Measurements from ENCODE around the gene APBA1. TPM values are rescaled to one million over a fixed set of nuclear protein-coding genes. Genes with fewer than 3 reads are reported as not detected.

Gene APBA1
- total RNA-seq, 2 donors from 2014 or later, result 6.8 to 9.5 TPM

GRCh38 chr9:69379270-69379982, 292.7 kb downstream of the APBA1 start:
- ATAC-seq (ENCODE audit: insufficient number of reproducible peaks, low FRiP score, low read depth), result no peak
- Histone ChIP-seq H3K4me3 (peak overlapping the region; percentile 47), H3K36me3 (no peaks in the 10 kb centered on the region), H3K9me3 (no peaks in the 10 kb centered on the region), H3K27ac (no peak overlapping the region), H3K4me1 (ENCODE audit: control insufficient read depth in 1 of 2, low read depth in 2 of 2) (peaks cover 0 to 31% of the 10 kb centered on the region in 2 donors), H3K27me3 (replicated peaks; ENCODE audit: insufficient read depth) (no peaks in the 10 kb centered on the region)
- TF ChIP-seq, protein P1, sequence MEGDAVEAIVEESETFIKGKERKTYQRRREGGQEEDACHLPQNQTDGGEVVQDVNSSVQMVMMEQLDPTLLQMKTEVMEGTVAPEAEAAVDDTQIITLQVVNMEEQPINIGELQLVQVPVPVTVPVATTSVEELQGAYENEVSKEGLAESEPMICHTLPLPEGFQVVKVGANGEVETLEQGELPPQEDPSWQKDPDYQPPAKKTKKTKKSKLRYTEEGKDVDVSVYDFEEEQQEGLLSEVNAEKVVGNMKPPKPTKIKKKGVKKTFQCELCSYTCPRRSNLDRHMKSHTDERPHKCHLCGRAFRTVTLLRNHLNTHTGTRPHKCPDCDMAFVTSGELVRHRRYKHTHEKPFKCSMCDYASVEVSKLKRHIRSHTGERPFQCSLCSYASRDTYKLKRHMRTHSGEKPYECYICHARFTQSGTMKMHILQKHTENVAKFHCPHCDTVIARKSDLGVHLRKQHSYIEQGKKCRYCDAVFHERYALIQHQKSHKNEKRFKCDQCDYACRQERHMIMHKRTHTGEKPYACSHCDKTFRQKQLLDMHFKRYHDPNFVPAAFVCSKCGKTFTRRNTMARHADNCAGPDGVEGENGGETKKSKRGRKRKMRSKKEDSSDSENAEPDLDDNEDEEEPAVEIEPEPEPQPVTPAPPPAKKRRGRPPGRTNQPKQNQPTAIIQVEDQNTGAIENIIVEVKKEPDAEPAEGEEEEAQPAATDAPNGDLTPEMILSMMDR (IDR thresholded peaks at IDR 0.05), result no peak
- DNase-seq (ENCODE audit: low spot score), result no peak

- ATAC-seq (ENCODE audit: insufficient number of reproducible peaks, low FRiP score, low read depth) (no peak), DNase-seq (ENCODE audit: low spot score) (no peak)
- TF ChIP-seq, protein P1 (IDR thresholded peaks at IDR 0.05), result no peak
- Histone ChIP-seq H3K36me3 (no peaks in the 10 kb centered on the region), H3K27me3 (replicated peaks; ENCODE audit: insufficient read depth) (no peaks in the 10 kb centered on the region), H3K4me1 (ENCODE audit: control insufficient read depth in 1 of 2, low read depth in 2 of 2) (peaks cover 0 to 31% of the 10 kb centered on the region in 2 donors), H3K9me3 (no peaks in the 10 kb centered on the region), H3K27ac (no peak overlapping the region), H3K4me3 (no peak overlapping the region)
Measured at GRCh38 chr9:69377981-69378380, 294.2 kb downstream of the APBA1 start.

Other genes with a start within 250 kb of the APBA1 start
- 10 to 100 TPM; 55.1 to 55.5 TPM for gene PTAR1, start 87.6 kb upstream of the APBA1 start, total RNA-seq
- not detected for gene CFAP95, start 148.4 kb upstream of the APBA1 start, total RNA-seq